ENCODE data around the gene ABI1.

The ABI1 gene

DNA sequence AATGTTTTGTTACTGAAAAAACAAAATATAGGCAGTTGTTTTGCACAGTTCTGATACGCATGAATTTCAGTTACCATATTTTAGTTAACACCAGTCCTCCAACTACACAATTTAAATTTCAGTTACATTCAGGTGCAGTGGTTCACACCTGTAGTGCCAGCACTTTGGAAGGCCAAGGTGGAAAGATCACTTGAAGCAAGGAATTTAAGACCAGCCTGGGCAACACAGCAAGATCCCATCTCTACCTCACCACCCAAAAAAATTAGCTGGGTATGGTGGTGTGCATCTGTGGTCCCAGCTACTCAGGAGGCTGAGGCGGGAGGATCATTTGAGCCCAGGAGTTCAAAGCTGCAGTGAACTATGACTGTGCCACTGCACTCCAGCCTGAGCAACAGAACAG is 45.3 kb downstream of the ABI1 start:
- in situ Hi-C loops (cut with HindIII; ENCODE audit: low pct_ligation_motif_present, low sequenced_read_pairs), result no loop called here
- DNase-seq, result no peak
- no peaks in the 10 kb centered on the region for H3K36me3 ChIP-seq (replicated peaks)
- H3K27me3 ChIP-seq (replicated peaks), result no peaks in the 10 kb centered on the region
- TF ChIP-seq, protein P1, sequence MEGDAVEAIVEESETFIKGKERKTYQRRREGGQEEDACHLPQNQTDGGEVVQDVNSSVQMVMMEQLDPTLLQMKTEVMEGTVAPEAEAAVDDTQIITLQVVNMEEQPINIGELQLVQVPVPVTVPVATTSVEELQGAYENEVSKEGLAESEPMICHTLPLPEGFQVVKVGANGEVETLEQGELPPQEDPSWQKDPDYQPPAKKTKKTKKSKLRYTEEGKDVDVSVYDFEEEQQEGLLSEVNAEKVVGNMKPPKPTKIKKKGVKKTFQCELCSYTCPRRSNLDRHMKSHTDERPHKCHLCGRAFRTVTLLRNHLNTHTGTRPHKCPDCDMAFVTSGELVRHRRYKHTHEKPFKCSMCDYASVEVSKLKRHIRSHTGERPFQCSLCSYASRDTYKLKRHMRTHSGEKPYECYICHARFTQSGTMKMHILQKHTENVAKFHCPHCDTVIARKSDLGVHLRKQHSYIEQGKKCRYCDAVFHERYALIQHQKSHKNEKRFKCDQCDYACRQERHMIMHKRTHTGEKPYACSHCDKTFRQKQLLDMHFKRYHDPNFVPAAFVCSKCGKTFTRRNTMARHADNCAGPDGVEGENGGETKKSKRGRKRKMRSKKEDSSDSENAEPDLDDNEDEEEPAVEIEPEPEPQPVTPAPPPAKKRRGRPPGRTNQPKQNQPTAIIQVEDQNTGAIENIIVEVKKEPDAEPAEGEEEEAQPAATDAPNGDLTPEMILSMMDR (IDR thresholded peaks at IDR 0.05; ENCODE audit: low read depth, low read length, missing control alignments), result no peak
- no peak overlapping the region for H3K27ac ChIP-seq
- no peak overlapping the region for H3K4me3 ChIP-seq (ENCODE audit: low read depth, low read length)

DNA sequence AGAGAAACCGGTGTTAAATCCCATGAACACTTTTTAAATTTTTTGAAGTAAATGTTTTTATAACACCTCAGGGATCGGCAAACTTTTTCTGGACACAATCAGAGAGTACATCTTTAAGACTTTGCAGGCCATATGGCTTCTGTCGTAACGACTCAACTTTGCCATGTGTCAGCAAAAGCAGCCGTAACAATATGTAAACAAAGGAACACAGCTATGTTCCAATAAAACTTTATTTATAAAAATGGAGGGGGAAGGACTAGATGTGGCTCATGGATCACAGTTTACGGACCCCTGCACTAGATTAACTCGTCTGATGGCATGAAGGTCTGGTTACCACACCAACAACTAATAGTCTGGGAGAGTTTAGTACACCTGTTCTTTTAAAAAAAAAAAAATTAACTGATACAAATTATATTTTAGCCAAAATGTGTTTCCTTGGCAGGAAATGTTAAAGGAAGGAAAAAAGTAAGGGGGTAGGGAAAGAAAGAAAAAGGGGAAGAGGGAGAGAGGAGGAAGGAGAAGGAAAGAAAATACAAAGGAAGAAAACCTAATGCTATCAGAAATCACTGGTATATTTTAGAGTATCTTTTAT is 50.2 kb downstream of the ABI1 start:
- no peak for DNase-seq
- Histone ChIP-seq H3K4me3 (ENCODE audit: low read depth, low read length) (no peak overlapping the region), H3K27ac (no peak overlapping the region), H3K27me3 (replicated peaks) (no peaks in the 10 kb centered on the region), H3K36me3 (replicated peaks) (no peaks in the 10 kb centered on the region)
- TF ChIP-seq, protein P1 (IDR thresholded peaks at IDR 0.05; ENCODE audit: low read depth, low read length, missing control alignments), result no peak
- in situ Hi-C loops (cut with HindIII; ENCODE audit: low pct_ligation_motif_present, low sequenced_read_pairs), result no loop called here

DNA sequence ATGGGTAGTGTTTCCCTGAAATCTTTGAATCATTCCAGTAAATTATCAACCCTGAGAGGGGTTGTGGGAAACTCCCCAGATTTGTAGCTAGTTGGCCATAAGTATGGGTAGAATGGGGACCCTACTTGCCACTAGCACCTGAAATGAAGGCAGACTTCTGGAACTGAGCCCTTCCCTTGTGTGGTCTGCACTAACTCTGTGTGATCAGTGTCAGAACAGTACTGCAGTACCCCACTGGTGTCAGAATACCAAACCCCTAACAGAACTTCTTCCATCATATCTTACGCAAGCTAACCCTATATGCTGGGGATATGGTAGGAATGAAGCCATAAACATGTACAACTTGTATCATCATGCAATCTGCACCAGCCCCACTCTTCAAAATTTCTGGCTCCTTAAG is 50.8 kb downstream of the ABI1 start:
- H3K27me3 ChIP-seq (replicated peaks), result no peaks in the 10 kb centered on the region
- TF ChIP-seq, protein P1 (IDR thresholded peaks at IDR 0.05; ENCODE audit: low read depth, low read length, missing control alignments), result no peak
- H3K4me3 ChIP-seq (ENCODE audit: low read depth, low read length), result no peak overlapping the region
- in situ Hi-C loops (cut with HindIII; ENCODE audit: low pct_ligation_motif_present, low sequenced_read_pairs), result no loop called here
- DNase-seq, result no peak
- H3K36me3 ChIP-seq (replicated peaks), result no peaks in the 10 kb centered on the region
- no peak overlapping the region for H3K27ac ChIP-seq

DNA sequence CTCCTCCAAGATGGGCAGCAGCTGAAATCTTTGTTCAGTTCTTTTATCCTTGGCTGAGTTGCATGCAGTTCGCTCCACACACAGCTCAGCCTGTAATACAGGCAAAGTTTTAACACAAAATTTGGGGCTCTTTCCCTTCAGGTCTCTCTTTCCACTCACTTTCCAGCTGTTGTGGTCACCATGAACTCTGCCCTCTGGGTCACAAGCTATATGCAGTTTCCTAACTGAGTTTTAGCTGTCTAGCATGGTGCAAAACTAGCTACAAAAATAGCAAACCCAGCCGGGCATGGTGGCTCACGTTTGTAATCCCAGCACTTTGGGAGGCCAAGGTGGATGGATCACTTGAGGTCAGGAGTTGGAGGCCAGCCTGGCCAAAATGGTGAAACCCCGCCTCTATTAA is 53.2 kb downstream of the ABI1 start:
- H3K4me3 ChIP-seq (ENCODE audit: low read depth, low read length), result no peak overlapping the region
- no peak for DNase-seq
- H3K27ac ChIP-seq, result no peak overlapping the region
- no peaks in the 10 kb centered on the region for H3K27me3 ChIP-seq (replicated peaks)
- TF ChIP-seq, protein P1 (IDR thresholded peaks at IDR 0.05; ENCODE audit: low read depth, low read length, missing control alignments), result no peak
- in situ Hi-C loops (cut with HindIII; ENCODE audit: low pct_ligation_motif_present, low sequenced_read_pairs), result no loop called here
- H3K36me3 ChIP-seq (replicated peaks), result no peaks in the 10 kb centered on the region

DNA sequence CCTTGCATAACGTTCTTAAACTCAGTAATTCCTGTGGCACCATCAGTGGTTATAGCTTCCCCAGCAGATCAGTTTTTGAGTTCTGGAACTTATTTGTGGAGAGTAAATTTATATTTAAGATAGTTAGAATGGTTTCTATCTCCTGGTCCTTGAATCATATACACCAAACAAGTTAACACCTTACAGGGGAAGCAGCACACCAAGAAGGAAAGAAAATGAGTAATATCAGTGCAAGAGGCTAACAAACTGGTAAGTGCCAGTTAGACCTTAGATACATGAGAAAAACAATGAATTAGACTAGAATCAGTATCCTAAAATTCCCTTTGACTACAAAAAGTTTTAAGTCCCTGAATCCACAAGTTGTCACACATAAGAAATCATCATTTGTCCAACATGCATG is 54.2 kb downstream of the ABI1 start:
- no peak overlapping the region for H3K27ac ChIP-seq
- H3K27me3 ChIP-seq (replicated peaks), result no peaks in the 10 kb centered on the region
- H3K4me3 ChIP-seq (ENCODE audit: low read depth, low read length), result no peak overlapping the region
- TF ChIP-seq, protein P1 (IDR thresholded peaks at IDR 0.05; ENCODE audit: low read depth, low read length, missing control alignments), result no peak
- in situ Hi-C loops (cut with HindIII; ENCODE audit: low pct_ligation_motif_present, low sequenced_read_pairs), result no loop called here
- H3K36me3 ChIP-seq (replicated peaks), result no peaks in the 10 kb centered on the region
- no peak for DNase-seq

DNA sequence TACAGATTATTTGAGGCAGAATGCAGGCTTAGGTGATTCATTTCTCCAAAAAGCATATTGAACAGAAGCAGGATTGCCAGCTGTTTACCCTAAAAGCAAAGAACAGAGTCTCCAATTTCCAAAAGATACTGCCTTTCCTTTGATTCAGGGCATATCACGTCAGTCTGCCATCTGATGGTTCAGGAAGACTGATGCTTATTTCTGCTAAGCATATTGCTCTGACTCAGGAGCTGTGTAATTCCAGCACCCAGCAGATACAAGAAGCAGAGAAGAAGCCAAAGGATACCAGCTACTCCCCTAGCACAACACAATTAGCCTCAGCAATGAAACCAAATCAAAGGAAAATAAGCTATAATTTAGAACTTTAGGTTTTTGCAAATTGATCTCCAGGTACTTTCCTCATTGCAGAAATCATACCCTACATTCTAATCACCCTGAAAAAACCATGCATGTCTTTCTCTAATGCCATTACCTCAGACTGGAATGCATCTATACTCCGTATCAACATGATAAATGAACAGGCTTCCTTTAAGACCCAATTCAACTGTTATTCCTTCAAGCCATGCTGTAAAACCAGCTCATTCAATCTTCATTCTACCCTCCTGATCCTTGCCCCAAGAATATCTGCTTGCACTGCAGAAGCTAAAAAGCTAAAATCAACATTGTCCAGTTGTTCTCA is 55.1 kb downstream of the ABI1 start:
- Histone ChIP-seq H3K36me3 (replicated peaks) (no peaks in the 10 kb centered on the region), H3K27ac (no peak overlapping the region), H3K27me3 (replicated peaks) (no peaks in the 10 kb centered on the region), H3K4me3 (ENCODE audit: low read depth, low read length) (no peak overlapping the region)
- TF ChIP-seq, protein P1 (IDR thresholded peaks at IDR 0.05; ENCODE audit: low read depth, low read length, missing control alignments), result no peak
- in situ Hi-C loops (cut with HindIII; ENCODE audit: low pct_ligation_motif_present, low sequenced_read_pairs), result no loop called here
- peak; percentile 28 for DNase-seq
